Glutamatergic neuron (in vitro differentiated cells): Measurements from ENCODE around the gene SLC22A4. TPM values are rescaled to one million over a fixed set of nuclear protein-coding genes. Genes with fewer than 3 reads are reported as not detected.

ENCODE experiments used
- DNase-seq: peaks from one replicate; pipeline ENCODE4 v3.0.0; 2022
- H3K27ac Mint-ChIP-seq: one replicate; pipeline ENCODE4 v1.8.0; 2020; ENCODE audit warnings: mild to moderate bottlenecking, mixed read lengths, inconsistent platforms; ENCODE audit not compliant: unreplicated experiment
- H3K27me3 Mint-ChIP-seq: one replicate; pipeline ENCODE4 v1.8.0; 2020; ENCODE audit warnings: mild to moderate bottlenecking, moderate library complexity, mixed read lengths, inconsistent platforms; ENCODE audit not compliant: unreplicated experiment
- H3K36me3 Mint-ChIP-seq: one replicate; pipeline ENCODE4 v1.8.0; 2020; ENCODE audit warnings: mild to moderate bottlenecking, mixed read lengths, inconsistent platforms; ENCODE audit not compliant: unreplicated experiment
- H3K4me1 Mint-ChIP-seq: one replicate; pipeline ENCODE4 v1.8.0; 2020; ENCODE audit warnings: mild to moderate bottlenecking, low read depth, mixed read lengths, inconsistent platforms; ENCODE audit not compliant: unreplicated experiment
- H3K4me3 Mint-ChIP-seq: one replicate; pipeline ENCODE4 v1.8.0; 2020; ENCODE audit warnings: mild to moderate bottlenecking, mixed read lengths, inconsistent platforms; ENCODE audit not compliant: unreplicated experiment
- H3K9me3 Mint-ChIP-seq: one replicate; pipeline ENCODE4 v1.8.0; 2020; ENCODE audit warnings: mild to moderate bottlenecking, moderate library complexity, mixed read lengths, inconsistent platforms; ENCODE audit not compliant: unreplicated experiment
- CTCF ChIP-seq: fragments of 200-600 bp; sonication (generic); IDR thresholded peaks from one replicate; pipeline ENCODE4 v1.5.0; 2021; ENCODE audit not compliant: partially characterized antibody, unreplicated experiment
- total RNA-seq: library from RNA; stranded (reverse); fragmentation: NEBNext Ultra II Directional; extraction: Animal tissue kit (Norgen Biotek cat#: 25700); gene quantifications from one replicate; pipeline ENCODE4 v1.2.1, GENCODE V29; 2021; ENCODE audit not compliant: unreplicated experiment

Gene SLC22A4
- total RNA-seq, 1 donor from 2014 or later = 0.37 TPM

- no peak overlapping the region for H3K27ac Mint-ChIP-seq
- no peak for TF ChIP-seq CTCF
- H3K4me1 Mint-ChIP-seq = peaks cover 10% of the 10 kb centered on the region
- peak; percentile 40 for DNase-seq
- no peaks in the 10 kb centered on the region for H3K36me3 Mint-ChIP-seq
- peaks cover 5% of the 10 kb centered on the region for H3K27me3 Mint-ChIP-seq
- peak overlapping the region; percentile 92 for H3K4me3 Mint-ChIP-seq
- peaks cover 7% of the 10 kb centered on the region for H3K9me3 Mint-ChIP-seq
Measured at GRCh38 chr5:132294728-132295504, 722 bp downstream of the SLC22A4 start.

GRCh38 chr5:132295505-132296411, 1.6 kb downstream of the SLC22A4 start:
- no peak for TF ChIP-seq CTCF
- Mint-ChIP-seq H3K4me1 (peaks cover 10% of the 10 kb centered on the region), H3K36me3 (no peaks in the 10 kb centered on the region), H3K27me3 (peaks cover 5% of the 10 kb centered on the region), H3K9me3 (peaks cover 7% of the 10 kb centered on the region), H3K4me3 (peak overlapping the region; percentile 83), H3K27ac (no peak overlapping the region)
- DNase-seq = no peak

- no peak for DNase-seq
- Mint-ChIP-seq H3K36me3 (no peaks in the 10 kb centered on the region), H3K27me3 (peaks cover 5% of the 10 kb centered on the region), H3K27ac (no peak overlapping the region), H3K4me1 (peaks cover 10% of the 10 kb centered on the region), H3K4me3 (no peak overlapping the region), H3K9me3 (peaks cover 7% of the 10 kb centered on the region)
- TF ChIP-seq CTCF = no peak
Measured at GRCh38 chr5:132296412-132297016, 2.3 kb downstream of the SLC22A4 start.

GRCh38 chr5:132297211-132297940, 3.2 kb downstream of the SLC22A4 start:
- no peak overlapping the region for H3K27ac Mint-ChIP-seq
- no peak overlapping the region for H3K4me3 Mint-ChIP-seq
- H3K4me1 Mint-ChIP-seq = peaks cover 10% of the 10 kb centered on the region
- DNase-seq = no peak
- TF ChIP-seq CTCF = no peak
- no peaks in the 10 kb centered on the region for H3K36me3 Mint-ChIP-seq
- peaks cover 7% of the 10 kb centered on the region for H3K9me3 Mint-ChIP-seq
- H3K27me3 Mint-ChIP-seq = peaks cover 5% of the 10 kb centered on the region
